ENCODE measurements around the gene RCBTB1.

RCBTB1 gene

GRCh38 chr13:49553888-49554287, 31.5 kb downstream of the RCBTB1 start:
- DNase-seq: no peak

GRCh38 chr13:49550942-49551644, 34.3 kb downstream of the RCBTB1 start:
- no peak for DNase-seq

GRCh38 chr13:49549289-49549688, 36.1 kb downstream of the RCBTB1 start:
- peak; percentile 16 for DNase-seq

- no peak for DNase-seq
Measured at GRCh38 chr13:49546561-49546960, 38.8 kb downstream of the RCBTB1 start.

GRCh38 chr13:49545661-49546060, 39.7 kb downstream of the RCBTB1 start:
- DNase-seq: no peak

GRCh38 chr13:49543656-49544055, 41.7 kb downstream of the RCBTB1 start:
- DNase-seq: no peak

GRCh38 chr13:49540552-49540951, 44.8 kb downstream of the RCBTB1 start:
- DNase-seq: peak; percentile 7

GRCh38 chr13:49539746-49540145, 45.6 kb downstream of the RCBTB1 start:
- DNase-seq: no peak

- DNase-seq: no peak
Measured at GRCh38 chr13:49539313-49539712, 46.0 kb downstream of the RCBTB1 start.

GRCh38 chr13:49538404-49538803, 47.0 kb downstream of the RCBTB1 start:
- DNase-seq: no peak

GRCh38 chr13:49536144-49536873, 49.0 kb downstream of the RCBTB1 start:
- no peak for DNase-seq

- DNase-seq: no peak
Measured at GRCh38 chr13:49533591-49534269, 51.6 kb downstream of the RCBTB1 start.

GRCh38 chr13:49533011-49533410, 52.3 kb downstream of the RCBTB1 start:
- DNase-seq: no peak

GRCh38 chr13:49532593-49532992, 52.8 kb downstream of the RCBTB1 start:
- DNase-seq: no peak

GRCh38 chr13:49530457-49530856, 54.9 kb downstream of the RCBTB1 start:
- DNase-seq: no peak

GRCh38 chr13:49528161-49528560, 57.2 kb downstream of the RCBTB1 start:
- no peak for DNase-seq

GRCh38 chr13:49527123-49527522, 58.2 kb downstream of the RCBTB1 start:
- no peak for DNase-seq

- no peak for DNase-seq
Measured at GRCh38 chr13:49524740-49525501, 60.4 kb downstream of the RCBTB1 start.

GRCh38 chr13:49521224-49521623, 64.1 kb downstream of the RCBTB1 start:
- no peak for DNase-seq

GRCh38 chr13:49517461-49517860, 67.9 kb downstream of the RCBTB1 start:
- peak; percentile 38 for DNase-seq

GRCh38 chr13:49516467-49516866, 68.9 kb downstream of the RCBTB1 start:
- no peak for DNase-seq

GRCh38 chr13:49512578-49512977, 72.8 kb downstream of the RCBTB1 start:
- DNase-seq: no peak

- DNase-seq: no peak
Measured at GRCh38 chr13:49503951-49504350, 81.4 kb downstream of the RCBTB1 start.
